Dendritic cell treated with granulocyte-macrophage colony-stimulating factor and Interleukin-4, amounts not matched to agents 40 ng/mL and 50 ng/mL, for 4 days (primary cell): ENCODE results near the gene PLXNA2.
A peak's percentile ranks its signal among the peaks of the same experiment; 100 is the strongest.

ENCODE experiments used
- H3K27ac Mint-ChIP-seq: one replicate; pipeline ENCODE4 v1.8.0; 2022; ENCODE audit warnings: mild to moderate bottlenecking, mixed read lengths
- H3K27me3 Mint-ChIP-seq: one replicate; pipeline ENCODE4 v1.8.0; 2022; ENCODE audit warnings: mild to moderate bottlenecking, mixed read lengths
- H3K36me3 Mint-ChIP-seq: one replicate; pipeline ENCODE4 v1.8.0; 2022; ENCODE audit warnings: low read depth, mixed read lengths
- H3K4me1 Mint-ChIP-seq: one replicate; pipeline ENCODE4 v1.8.0; 2022; ENCODE audit warnings: low read depth, mixed read lengths
- H3K4me3 Mint-ChIP-seq: one replicate; pipeline ENCODE4 v1.8.0; 2022; ENCODE audit warnings: mild to moderate bottlenecking, moderate library complexity, mixed read lengths
- H3K9me3 Mint-ChIP-seq: one replicate; pipeline ENCODE4 v1.8.0; 2022; ENCODE audit warnings: mixed read lengths
- intact Hi-C: fragments of 100-400 bp; cut with micrococcal nuclease; formaldehyde crosslinking; loops from one replicate; pipeline ENCODE4 v1.15.0; 2022

PLXNA2 gene

GRCh38 chr1:208053661-208054060 lies 190.5 kb downstream of the PLXNA2 start:
- H3K9me3 Mint-ChIP-seq: no peaks in the 10 kb centered on the region
- intact Hi-C loops: no loop called here
- peaks cover 7% of the 10 kb centered on the region for H3K36me3 Mint-ChIP-seq
- no peak overlapping the region for H3K4me3 Mint-ChIP-seq
- H3K27me3 Mint-ChIP-seq: peaks cover 47% of the 10 kb centered on the region
- H3K27ac Mint-ChIP-seq: no peak overlapping the region
- H3K4me1 Mint-ChIP-seq: peaks cover 7% of the 10 kb centered on the region

- Mint-ChIP-seq H3K9me3 (no peaks in the 10 kb centered on the region), H3K27ac (no peak overlapping the region), H3K4me3 (no peak overlapping the region), H3K27me3 (peaks cover 40% of the 10 kb centered on the region), H3K36me3 (peaks cover 7% of the 10 kb centered on the region), H3K4me1 (peaks cover 14% of the 10 kb centered on the region)
- intact Hi-C loops: no loop called here
Observed at GRCh38 chr1:208052926-208053407, 191.2 kb downstream of the PLXNA2 start.

GRCh38 chr1:208052135-208052534 lies 192.0 kb downstream of the PLXNA2 start:
- Mint-ChIP-seq H3K9me3 (no peaks in the 10 kb centered on the region), H3K4me3 (no peak overlapping the region), H3K4me1 (peaks cover 22% of the 10 kb centered on the region), H3K27ac (no peak overlapping the region), H3K36me3 (peaks cover 7% of the 10 kb centered on the region), H3K27me3 (peaks cover 35% of the 10 kb centered on the region)
- intact Hi-C loops: no loop called here

GRCh38 chr1:208051651-208052050 lies 192.5 kb downstream of the PLXNA2 start:
- Mint-ChIP-seq H3K27me3 (peaks cover 33% of the 10 kb centered on the region), H3K36me3 (peaks cover 7% of the 10 kb centered on the region), H3K4me1 (peaks cover 23% of the 10 kb centered on the region), H3K27ac (no peak overlapping the region), H3K4me3 (no peak overlapping the region), H3K9me3 (no peaks in the 10 kb centered on the region)
- intact Hi-C loops: no loop called here

GRCh38 chr1:208048904-208049303 lies 195.3 kb downstream of the PLXNA2 start:
- Mint-ChIP-seq H3K4me3 (no peak overlapping the region), H3K4me1 (peaks cover 23% of the 10 kb centered on the region), H3K27me3 (peaks cover 31% of the 10 kb centered on the region), H3K9me3 (no peaks in the 10 kb centered on the region), H3K27ac (peak overlapping the region; percentile 73), H3K36me3 (peaks cover 14% of the 10 kb centered on the region)
- intact Hi-C loops: no loop called here

GRCh38 chr1:208047975-208048374 lies 196.2 kb downstream of the PLXNA2 start:
- H3K4me3 Mint-ChIP-seq: no peak overlapping the region
- peaks cover 21% of the 10 kb centered on the region for H3K36me3 Mint-ChIP-seq
- H3K4me1 Mint-ChIP-seq: peaks cover 23% of the 10 kb centered on the region
- intact Hi-C loops: no loop called here
- peaks cover 31% of the 10 kb centered on the region for H3K27me3 Mint-ChIP-seq
- H3K27ac Mint-ChIP-seq: no peak overlapping the region
- no peaks in the 10 kb centered on the region for H3K9me3 Mint-ChIP-seq

GRCh38 chr1:208047476-208047934 lies 196.7 kb downstream of the PLXNA2 start:
- Mint-ChIP-seq H3K4me1 (peaks cover 23% of the 10 kb centered on the region), H3K9me3 (no peaks in the 10 kb centered on the region), H3K36me3 (peaks cover 24% of the 10 kb centered on the region), H3K27ac (peak overlapping the region; percentile 47), H3K4me3 (no peak overlapping the region), H3K27me3 (peaks cover 31% of the 10 kb centered on the region)
- intact Hi-C loops: no loop called here

GRCh38 chr1:208045463-208046260 lies 198.5 kb downstream of the PLXNA2 start:
- no peak overlapping the region for H3K27ac Mint-ChIP-seq
- no peak overlapping the region for H3K4me3 Mint-ChIP-seq
- intact Hi-C loops: no loop called here
- no peaks in the 10 kb centered on the region for H3K9me3 Mint-ChIP-seq
- peaks cover 17% of the 10 kb centered on the region for H3K36me3 Mint-ChIP-seq
- peaks cover 23% of the 10 kb centered on the region for H3K4me1 Mint-ChIP-seq
- peaks cover 20% of the 10 kb centered on the region for H3K27me3 Mint-ChIP-seq

- peaks cover 20% of the 10 kb centered on the region for H3K27me3 Mint-ChIP-seq
- peaks cover 23% of the 10 kb centered on the region for H3K4me1 Mint-ChIP-seq
- no peaks in the 10 kb centered on the region for H3K9me3 Mint-ChIP-seq
- H3K27ac Mint-ChIP-seq: no peak overlapping the region
- H3K36me3 Mint-ChIP-seq: peaks cover 17% of the 10 kb centered on the region
- intact Hi-C loops: no loop called here
- no peak overlapping the region for H3K4me3 Mint-ChIP-seq
Observed at GRCh38 chr1:208044589-208045462, 199.4 kb downstream of the PLXNA2 start.

- Mint-ChIP-seq H3K9me3 (no peaks in the 10 kb centered on the region), H3K36me3 (peaks cover 17% of the 10 kb centered on the region), H3K27me3 (peaks cover 20% of the 10 kb centered on the region), H3K27ac (no peak overlapping the region), H3K4me3 (no peak overlapping the region), H3K4me1 (peaks cover 17% of the 10 kb centered on the region)
- intact Hi-C loops: no loop called here
Observed at GRCh38 chr1:208043691-208044181, 200.4 kb downstream of the PLXNA2 start.

GRCh38 chr1:208042868-208043267 lies 201.3 kb downstream of the PLXNA2 start:
- Mint-ChIP-seq H3K4me3 (no peak overlapping the region), H3K27me3 (peaks cover 20% of the 10 kb centered on the region), H3K4me1 (peaks cover 8% of the 10 kb centered on the region), H3K9me3 (no peaks in the 10 kb centered on the region), H3K27ac (no peak overlapping the region), H3K36me3 (peaks cover 17% of the 10 kb centered on the region)
- intact Hi-C loops: no loop called here

GRCh38 chr1:208042041-208042615 lies 202.1 kb downstream of the PLXNA2 start:
- H3K36me3 Mint-ChIP-seq: peaks cover 17% of the 10 kb centered on the region
- H3K27me3 Mint-ChIP-seq: peaks cover 18% of the 10 kb centered on the region
- H3K4me1 Mint-ChIP-seq: peaks cover under 1% of the 10 kb centered on the region
- no peak overlapping the region for H3K4me3 Mint-ChIP-seq
- intact Hi-C loops: no loop called here
- no peak overlapping the region for H3K27ac Mint-ChIP-seq
- no peaks in the 10 kb centered on the region for H3K9me3 Mint-ChIP-seq

- peaks cover 17% of the 10 kb centered on the region for H3K36me3 Mint-ChIP-seq
- H3K9me3 Mint-ChIP-seq: no peaks in the 10 kb centered on the region
- no peaks in the 10 kb centered on the region for H3K4me1 Mint-ChIP-seq
- H3K4me3 Mint-ChIP-seq: no peak overlapping the region
- H3K27me3 Mint-ChIP-seq: peaks cover 19% of the 10 kb centered on the region
- intact Hi-C loops: no loop called here
- no peak overlapping the region for H3K27ac Mint-ChIP-seq
Observed at GRCh38 chr1:208041505-208041904, 202.7 kb downstream of the PLXNA2 start.
